ENCODE results near the gene USH1C. TPM values are rescaled to one million over a fixed set of nuclear protein-coding genes. Genes with fewer than 3 reads are reported as not detected.

The USH1C gene
- total RNA-seq, 1 donor from 2014 or later: 0.72 TPM

DNA sequence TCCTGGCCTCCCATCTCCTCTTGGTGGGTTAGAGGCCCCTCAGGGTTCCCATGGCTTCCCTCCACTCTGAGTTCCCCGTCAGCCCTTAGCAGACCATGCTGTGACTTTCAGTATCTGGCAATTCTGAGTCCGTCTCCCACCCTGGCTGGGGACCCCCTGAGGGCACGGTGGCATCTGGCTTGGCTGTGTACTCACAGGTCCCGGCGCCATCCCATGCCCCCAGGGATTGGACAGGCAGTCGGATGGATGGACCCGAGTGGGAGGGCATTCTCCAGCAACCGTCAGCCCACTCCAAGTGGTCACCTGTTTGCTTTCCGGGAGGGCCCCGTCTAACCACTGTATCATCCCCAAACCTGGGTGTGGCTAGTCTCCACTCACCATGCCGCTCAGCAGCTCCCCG, 43.5 kb downstream of the USH1C start:
- no peak for DNase-seq (ENCODE audit: low spot score)
- Mint-ChIP-seq H3K27ac (ENCODE audit: unreplicated experiment) (no peak overlapping the region), H3K36me3 (ENCODE audit: low read depth) (no peaks in the 10 kb centered on the region), H3K4me1 (ENCODE audit: low read depth) (no peaks in the 10 kb centered on the region), H3K9me3 (ENCODE audit: low read depth) (no peaks in the 10 kb centered on the region), H3K4me3 (ENCODE audit: unreplicated experiment) (no peak overlapping the region), H3K27me3 (ENCODE audit: low read depth) (peaks cover 32% of the 10 kb centered on the region)
- TF ChIP-seq, protein P1, sequence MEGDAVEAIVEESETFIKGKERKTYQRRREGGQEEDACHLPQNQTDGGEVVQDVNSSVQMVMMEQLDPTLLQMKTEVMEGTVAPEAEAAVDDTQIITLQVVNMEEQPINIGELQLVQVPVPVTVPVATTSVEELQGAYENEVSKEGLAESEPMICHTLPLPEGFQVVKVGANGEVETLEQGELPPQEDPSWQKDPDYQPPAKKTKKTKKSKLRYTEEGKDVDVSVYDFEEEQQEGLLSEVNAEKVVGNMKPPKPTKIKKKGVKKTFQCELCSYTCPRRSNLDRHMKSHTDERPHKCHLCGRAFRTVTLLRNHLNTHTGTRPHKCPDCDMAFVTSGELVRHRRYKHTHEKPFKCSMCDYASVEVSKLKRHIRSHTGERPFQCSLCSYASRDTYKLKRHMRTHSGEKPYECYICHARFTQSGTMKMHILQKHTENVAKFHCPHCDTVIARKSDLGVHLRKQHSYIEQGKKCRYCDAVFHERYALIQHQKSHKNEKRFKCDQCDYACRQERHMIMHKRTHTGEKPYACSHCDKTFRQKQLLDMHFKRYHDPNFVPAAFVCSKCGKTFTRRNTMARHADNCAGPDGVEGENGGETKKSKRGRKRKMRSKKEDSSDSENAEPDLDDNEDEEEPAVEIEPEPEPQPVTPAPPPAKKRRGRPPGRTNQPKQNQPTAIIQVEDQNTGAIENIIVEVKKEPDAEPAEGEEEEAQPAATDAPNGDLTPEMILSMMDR (IDR thresholded peaks at IDR 0.05): no peak

DNA sequence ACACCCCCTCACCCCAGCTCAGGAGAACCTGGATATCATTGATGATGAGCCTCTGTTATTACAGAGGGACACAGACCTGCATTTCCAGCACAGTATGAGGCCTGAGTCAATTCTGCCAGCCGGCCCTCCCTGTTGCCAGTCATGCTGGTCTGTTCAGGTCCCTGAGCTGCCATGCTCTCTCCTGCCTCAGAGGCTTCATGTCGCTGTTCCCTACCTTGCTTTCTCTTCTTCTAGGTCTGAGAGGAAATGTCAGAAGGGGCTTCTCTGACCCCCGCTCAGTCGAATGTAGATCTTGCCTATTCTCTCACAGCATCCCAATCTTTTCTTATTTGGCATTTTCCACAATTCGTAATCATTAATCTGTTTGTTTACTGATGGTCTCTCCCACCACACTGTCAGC, 45.7 kb downstream of the USH1C start:
- DNase-seq (ENCODE audit: low spot score): no peak
- H3K36me3 Mint-ChIP-seq (ENCODE audit: low read depth): no peaks in the 10 kb centered on the region
- H3K9me3 Mint-ChIP-seq (ENCODE audit: low read depth): no peaks in the 10 kb centered on the region
- H3K4me1 Mint-ChIP-seq (ENCODE audit: low read depth): no peaks in the 10 kb centered on the region
- no peak overlapping the region for H3K4me3 Mint-ChIP-seq (ENCODE audit: unreplicated experiment)
- H3K27me3 Mint-ChIP-seq (ENCODE audit: low read depth): peaks cover 35% of the 10 kb centered on the region
- no peak overlapping the region for H3K27ac Mint-ChIP-seq (ENCODE audit: unreplicated experiment)
- TF ChIP-seq, protein P1 (IDR thresholded peaks at IDR 0.05): peak; percentile 71

DNA sequence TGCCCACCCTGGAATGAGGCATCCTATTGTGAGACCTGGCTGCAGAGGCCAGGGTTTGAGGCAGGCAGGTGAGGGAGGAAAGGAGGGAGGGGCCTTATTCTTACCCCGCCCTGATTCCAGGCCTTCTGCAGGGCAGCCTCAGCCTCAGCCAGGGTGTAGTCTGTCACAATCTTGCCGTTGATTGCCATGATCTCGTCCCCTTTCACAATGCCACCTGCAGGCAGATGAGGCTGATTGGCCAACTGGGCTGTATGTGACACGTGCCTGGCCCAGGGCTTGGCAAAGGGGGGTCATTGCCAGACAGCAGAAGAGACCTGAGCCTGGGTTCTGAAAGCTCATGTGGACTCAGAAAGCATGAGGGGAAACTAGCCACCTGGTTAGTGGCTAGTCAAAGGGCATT, 46.2 kb downstream of the USH1C start:
- no peaks in the 10 kb centered on the region for H3K4me1 Mint-ChIP-seq (ENCODE audit: low read depth)
- TF ChIP-seq, protein P1 (IDR thresholded peaks at IDR 0.05): no peak

DNA sequence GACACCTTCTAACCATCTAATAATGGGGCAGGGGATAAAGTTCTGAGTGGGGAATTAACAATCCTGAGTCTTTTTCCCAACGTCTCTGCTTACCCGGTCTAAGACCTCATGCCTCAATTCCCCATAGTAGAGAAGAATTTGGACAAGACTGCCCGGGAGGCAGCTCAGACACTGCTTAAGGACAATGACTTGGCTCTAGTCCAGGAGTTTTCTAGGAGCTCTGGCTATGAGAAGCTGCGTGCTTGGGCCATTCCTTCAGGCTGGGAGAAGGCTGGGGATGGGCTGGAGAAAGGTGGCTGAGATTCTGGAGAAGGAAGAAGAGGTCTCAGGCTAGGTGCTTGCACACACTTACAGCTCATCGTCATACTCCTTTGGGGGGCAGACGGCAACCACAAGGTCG, 47.8 kb downstream of the USH1C start:
- H3K4me3 Mint-ChIP-seq (ENCODE audit: unreplicated experiment): no peak overlapping the region
- H3K4me1 Mint-ChIP-seq (ENCODE audit: low read depth): no peaks in the 10 kb centered on the region
- H3K27ac Mint-ChIP-seq (ENCODE audit: unreplicated experiment): no peak overlapping the region
- no peaks in the 10 kb centered on the region for H3K9me3 Mint-ChIP-seq (ENCODE audit: low read depth)
- TF ChIP-seq, protein P1 (IDR thresholded peaks at IDR 0.05): no peak
- H3K36me3 Mint-ChIP-seq (ENCODE audit: low read depth): no peaks in the 10 kb centered on the region
- peaks cover 35% of the 10 kb centered on the region for H3K27me3 Mint-ChIP-seq (ENCODE audit: low read depth)
- no peak for DNase-seq (ENCODE audit: low spot score)

More for the DNA sequence above, 46.2 kb downstream of the USH1C start:
- H3K9me3 Mint-ChIP-seq (ENCODE audit: low read depth): no peaks in the 10 kb centered on the region
- H3K27ac Mint-ChIP-seq (ENCODE audit: unreplicated experiment): no peak overlapping the region
- DNase-seq (ENCODE audit: low spot score): no peak
- H3K4me3 Mint-ChIP-seq (ENCODE audit: unreplicated experiment): no peak overlapping the region
- H3K36me3 Mint-ChIP-seq (ENCODE audit: low read depth): no peaks in the 10 kb centered on the region
- H3K27me3 Mint-ChIP-seq (ENCODE audit: low read depth): peaks cover 37% of the 10 kb centered on the region

DNA sequence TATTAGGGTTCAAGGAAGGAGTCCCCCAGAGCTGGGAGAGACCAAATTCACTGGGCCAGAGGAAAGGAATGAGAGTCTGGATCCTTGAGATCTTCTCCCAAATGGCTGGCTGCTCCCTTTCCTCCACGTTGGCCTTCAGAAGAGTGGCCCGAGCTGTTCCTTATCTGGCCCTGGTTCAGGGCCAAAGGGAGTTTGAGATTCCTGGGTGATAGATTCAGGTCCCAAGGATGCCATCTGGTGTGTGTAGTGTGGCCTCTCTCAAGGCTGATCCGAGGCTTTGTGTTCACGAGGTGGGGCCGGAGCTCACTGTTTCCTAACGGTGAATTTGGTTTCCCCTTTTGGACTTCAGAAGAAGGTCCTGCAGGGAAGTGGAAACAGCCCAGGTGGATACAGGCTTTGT, 50.2 kb downstream of the USH1C start:
- H3K9me3 Mint-ChIP-seq (ENCODE audit: low read depth): no peaks in the 10 kb centered on the region
- no peak for DNase-seq (ENCODE audit: low spot score)
- no peaks in the 10 kb centered on the region for H3K36me3 Mint-ChIP-seq (ENCODE audit: low read depth)
- H3K4me1 Mint-ChIP-seq (ENCODE audit: low read depth): no peaks in the 10 kb centered on the region
- H3K27ac Mint-ChIP-seq (ENCODE audit: unreplicated experiment): no peak overlapping the region
- TF ChIP-seq, protein P1 (IDR thresholded peaks at IDR 0.05): no peak
- H3K4me3 Mint-ChIP-seq (ENCODE audit: unreplicated experiment): no peak overlapping the region
- H3K27me3 Mint-ChIP-seq (ENCODE audit: low read depth): peaks cover 36% of the 10 kb centered on the region
